Measurements from ENCODE around the gene DIPK1A. TPM values are rescaled to one million over a fixed set of nuclear protein-coding genes. Genes with fewer than 3 reads are reported as not detected.

The DIPK1A gene
- total and polyA plus RNA-seq, 2 donors (not counting 1 experiment from before 2014, with no cell fraction given), result 19.7 to 85.7 TPM

DNA sequence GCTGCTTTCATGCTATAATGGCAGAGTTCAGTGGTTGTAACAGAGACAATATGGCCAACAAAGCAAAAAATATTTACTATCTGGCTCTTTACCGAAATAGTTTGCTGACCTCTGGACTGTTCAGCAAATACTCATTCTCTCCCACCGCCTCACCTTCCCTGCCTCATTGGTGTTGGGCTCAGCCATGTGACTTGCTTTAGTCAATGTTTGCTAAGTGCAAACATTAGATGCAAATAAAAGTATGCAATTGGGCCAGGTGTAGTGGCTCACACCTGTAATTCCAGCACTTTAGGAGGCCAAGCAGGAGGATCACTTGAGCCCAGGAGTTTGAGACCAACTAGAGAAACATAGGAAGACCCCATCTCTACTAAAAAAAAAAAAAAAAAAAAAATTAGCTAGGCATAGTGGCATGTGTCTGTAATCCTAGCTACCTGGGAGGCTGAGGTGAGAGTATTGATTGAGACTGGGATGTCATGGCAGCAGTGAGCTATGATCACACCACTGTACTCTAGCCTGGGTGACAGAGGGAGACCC lies 74.3 kb downstream of the DIPK1A start:
- H3K27ac ChIP-seq (ENCODE audit: insufficient read depth, low read length), result no peak overlapping the region
- no peaks in the 10 kb centered on the region for H3K79me2 ChIP-seq (ENCODE audit: control insufficient read depth, insufficient read depth, low read length)
- no peak overlapping the region for H3K4me2 ChIP-seq (ENCODE audit: extremely low read depth, insufficient read depth, low read length)
- no peaks in the 10 kb centered on the region for H3K9me3 ChIP-seq (ENCODE audit: control insufficient read depth, insufficient read depth, low read depth, low read length)
- DNase-seq (ENCODE audit: low read depth in 2 of 2), result no peak
- no peaks in the 10 kb centered on the region for H4K20me1 ChIP-seq (ENCODE audit: control insufficient read depth, extremely low read depth, insufficient read depth, low read length)
- H3K4me1 ChIP-seq (ENCODE audit: control insufficient read depth, extremely low read depth, insufficient read depth, low read length), result no peaks in the 10 kb centered on the region
- H3K4me3 ChIP-seq (replicated peaks in 1 of 4; ENCODE audit: control extremely low read depth in 1 of 4, insufficient read depth in 1 of 4, low read depth in 3 of 4, low read length in 4 of 4), result no peak overlapping the region
- no peaks in the 10 kb centered on the region for H3K36me3 ChIP-seq (ENCODE audit: control insufficient read depth, insufficient read depth, low read length)
- no peaks in the 10 kb centered on the region for H3K27me3 ChIP-seq (ENCODE audit: control insufficient read depth, insufficient read depth, low read length)
- no peak overlapping the region for H2AFZ ChIP-seq (ENCODE audit: low read length)
- no peak overlapping the region for H3K9ac ChIP-seq (ENCODE audit: insufficient read depth, low read length)
- TF ChIP-seq EZH2 (IDR thresholded peaks at IDR 0.05; ENCODE audit: low read length, missing control alignments), result no peak
- TF ChIP-seq, protein P1, sequence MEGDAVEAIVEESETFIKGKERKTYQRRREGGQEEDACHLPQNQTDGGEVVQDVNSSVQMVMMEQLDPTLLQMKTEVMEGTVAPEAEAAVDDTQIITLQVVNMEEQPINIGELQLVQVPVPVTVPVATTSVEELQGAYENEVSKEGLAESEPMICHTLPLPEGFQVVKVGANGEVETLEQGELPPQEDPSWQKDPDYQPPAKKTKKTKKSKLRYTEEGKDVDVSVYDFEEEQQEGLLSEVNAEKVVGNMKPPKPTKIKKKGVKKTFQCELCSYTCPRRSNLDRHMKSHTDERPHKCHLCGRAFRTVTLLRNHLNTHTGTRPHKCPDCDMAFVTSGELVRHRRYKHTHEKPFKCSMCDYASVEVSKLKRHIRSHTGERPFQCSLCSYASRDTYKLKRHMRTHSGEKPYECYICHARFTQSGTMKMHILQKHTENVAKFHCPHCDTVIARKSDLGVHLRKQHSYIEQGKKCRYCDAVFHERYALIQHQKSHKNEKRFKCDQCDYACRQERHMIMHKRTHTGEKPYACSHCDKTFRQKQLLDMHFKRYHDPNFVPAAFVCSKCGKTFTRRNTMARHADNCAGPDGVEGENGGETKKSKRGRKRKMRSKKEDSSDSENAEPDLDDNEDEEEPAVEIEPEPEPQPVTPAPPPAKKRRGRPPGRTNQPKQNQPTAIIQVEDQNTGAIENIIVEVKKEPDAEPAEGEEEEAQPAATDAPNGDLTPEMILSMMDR (conservative IDR thresholded peaks at IDR 0.05 in 1 of 2, IDR thresholded peaks at IDR 0.05 in 1 of 2; ENCODE audit: low read depth in 1 of 2, low read length in 2 of 2), result no peak

DNA sequence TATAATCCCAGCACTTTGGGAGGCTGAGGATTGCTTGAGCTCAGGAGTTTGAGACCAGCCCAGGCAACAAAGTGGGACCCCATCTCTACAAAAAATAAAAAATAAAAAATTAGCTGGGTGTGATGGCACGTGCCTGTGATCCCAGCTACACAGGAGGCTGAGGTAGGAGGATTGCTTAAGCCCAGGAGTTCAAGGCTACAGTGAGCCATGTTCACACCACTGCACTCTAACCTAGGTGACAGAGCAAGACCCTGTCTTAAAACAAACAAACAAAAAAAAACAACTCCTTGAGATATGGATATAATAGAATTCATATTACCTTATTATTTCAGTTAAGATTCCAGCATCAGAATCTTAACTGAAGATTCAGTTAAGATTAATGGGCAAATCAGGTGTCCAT lies 77.1 kb downstream of the DIPK1A start:
- Histone ChIP-seq H3K4me2 (ENCODE audit: extremely low read depth, insufficient read depth, low read length) (no peak overlapping the region), H3K9ac (ENCODE audit: insufficient read depth, low read length) (no peak overlapping the region), H4K20me1 (ENCODE audit: control insufficient read depth, extremely low read depth, insufficient read depth, low read length) (no peaks in the 10 kb centered on the region), H2AFZ (ENCODE audit: low read length) (no peak overlapping the region), H3K27ac (ENCODE audit: insufficient read depth, low read length) (no peak overlapping the region), H3K4me1 (ENCODE audit: control insufficient read depth, extremely low read depth, insufficient read depth, low read length) (no peaks in the 10 kb centered on the region), H3K79me2 (ENCODE audit: control insufficient read depth, insufficient read depth, low read length) (no peaks in the 10 kb centered on the region), H3K4me3 (replicated peaks in 1 of 4; ENCODE audit: control extremely low read depth in 1 of 4, insufficient read depth in 1 of 4, low read depth in 3 of 4, low read length in 4 of 4) (no peak overlapping the region), H3K9me3 (ENCODE audit: control insufficient read depth, insufficient read depth, low read depth, low read length) (no peaks in the 10 kb centered on the region), H3K36me3 (ENCODE audit: control insufficient read depth, insufficient read depth, low read length) (no peaks in the 10 kb centered on the region), H3K27me3 (ENCODE audit: control insufficient read depth, insufficient read depth, low read length) (no peaks in the 10 kb centered on the region)
- TF ChIP-seq EZH2 (IDR thresholded peaks at IDR 0.05; ENCODE audit: low read length, missing control alignments), result no peak
- TF ChIP-seq, protein P1 (conservative IDR thresholded peaks at IDR 0.05 in 1 of 2, IDR thresholded peaks at IDR 0.05 in 1 of 2; ENCODE audit: low read depth in 1 of 2, low read length in 2 of 2), result no peak
- DNase-seq (ENCODE audit: low read depth in 2 of 2), result no peak

DNA sequence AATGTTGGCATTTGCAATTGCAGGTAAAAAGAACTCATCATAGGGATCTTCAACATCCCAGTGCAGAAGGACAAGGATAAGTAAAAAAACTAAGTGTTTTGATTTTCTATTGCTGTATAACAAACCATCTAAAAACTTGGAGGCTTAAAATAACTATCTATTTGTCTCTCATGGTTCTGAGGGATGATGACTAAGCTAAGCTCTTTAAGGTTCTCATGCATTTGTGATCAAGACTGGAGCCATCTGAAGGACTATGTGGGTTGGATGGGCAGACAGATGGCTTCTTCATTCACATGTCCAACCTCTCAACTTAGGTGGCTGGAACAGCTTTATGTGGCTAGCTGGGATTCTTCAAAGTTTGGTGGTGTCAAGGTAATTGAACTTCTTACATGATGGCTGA lies 78.0 kb downstream of the DIPK1A start:
- no peaks in the 10 kb centered on the region for H4K20me1 ChIP-seq (ENCODE audit: control insufficient read depth, extremely low read depth, insufficient read depth, low read length)
- no peak overlapping the region for H3K9ac ChIP-seq (ENCODE audit: insufficient read depth, low read length)
- no peak overlapping the region for H3K4me3 ChIP-seq (replicated peaks in 1 of 4; ENCODE audit: control extremely low read depth in 1 of 4, insufficient read depth in 1 of 4, low read depth in 3 of 4, low read length in 4 of 4)
- H3K79me2 ChIP-seq (ENCODE audit: control insufficient read depth, insufficient read depth, low read length), result no peaks in the 10 kb centered on the region
- H3K9me3 ChIP-seq (ENCODE audit: control insufficient read depth, insufficient read depth, low read depth, low read length), result no peaks in the 10 kb centered on the region
- no peaks in the 10 kb centered on the region for H3K36me3 ChIP-seq (ENCODE audit: control insufficient read depth, insufficient read depth, low read length)
- no peak for DNase-seq (ENCODE audit: low read depth in 2 of 2)
- H3K4me2 ChIP-seq (ENCODE audit: extremely low read depth, insufficient read depth, low read length), result no peak overlapping the region
- TF ChIP-seq EZH2 (IDR thresholded peaks at IDR 0.05; ENCODE audit: low read length, missing control alignments), result no peak
- TF ChIP-seq, protein P1 (conservative IDR thresholded peaks at IDR 0.05 in 1 of 2, IDR thresholded peaks at IDR 0.05 in 1 of 2; ENCODE audit: low read depth in 1 of 2, low read length in 2 of 2), result no peak
- H3K4me1 ChIP-seq (ENCODE audit: control insufficient read depth, extremely low read depth, insufficient read depth, low read length), result no peaks in the 10 kb centered on the region
- H3K27ac ChIP-seq (ENCODE audit: insufficient read depth, low read length), result no peak overlapping the region
- H3K27me3 ChIP-seq (ENCODE audit: control insufficient read depth, insufficient read depth, low read length), result no peaks in the 10 kb centered on the region
- no peak overlapping the region for H2AFZ ChIP-seq (ENCODE audit: low read length)

Data from fibroblast of lung (primary cell).